Tibial nerve (tissue), 3 donors: Measurements from ENCODE around the gene CREG2.

Experiments
- CTCF ChIP-seq, 5 experiments: fragments of 200-600 bp in 3 of 5; fragments of 450-650 bp in 2 of 5; sonication (generic) in 3 of 5; IDR thresholded peaks; one replicate each; pipeline ENCODE4 v1.5.1; 2016 to 2019; ENCODE audit warnings: antibody characterized with exemption in 5 of 5, mild to moderate bottlenecking in 3 of 5, moderate library complexity in 2 of 5
- POLR2A ChIP-seq, 2 donors: fragments of 450-650 bp; IDR thresholded peaks; one replicate each; pipeline ENCODE4 v1.6.1; 2017; ENCODE audit warnings: antibody characterized with exemption in 2 of 2, mild to moderate bottlenecking in 2 of 2, moderate library complexity in 2 of 2

GRCh38 chr2:101426822-101427221 lies 39.5 kb upstream of the CREG2 start:
- TF ChIP-seq CTCF (IDR thresholded peaks at IDR 0.05) (no peak), POLR2A (IDR thresholded peaks at IDR 0.05) (no peak)
